Osteocyte (in vitro differentiated cells): ENCODE measurements around the gene PLEKHN1. TPM values are rescaled to one million over a fixed set of nuclear protein-coding genes. Genes with fewer than 3 reads are reported as not detected.
"Not testable (repeated sequence)": the region's sequence is repeated elsewhere in the genome, so short reads cannot be mapped to it uniquely, and the experiment has no call there.

Source experiments
- DNase-seq: peaks from one replicate; pipeline ENCODE4 v3.0.0; 2021; ENCODE audit warnings: mixed read lengths; ENCODE audit not compliant: unreplicated experiment; ENCODE audit errors: extremely low spot score
- H3K27ac Mint-ChIP-seq: one replicate; pipeline ENCODE4 v1.8.0; 2021; ENCODE audit warnings: mild to moderate bottlenecking, mixed read lengths; ENCODE audit not compliant: unreplicated experiment
- H3K27me3 Mint-ChIP-seq: one replicate; pipeline ENCODE4 v1.8.0; 2021; ENCODE audit warnings: mixed read lengths; ENCODE audit not compliant: unreplicated experiment
- H3K36me3 Mint-ChIP-seq: one replicate; pipeline ENCODE4 v1.8.0; 2021; ENCODE audit warnings: mixed read lengths; ENCODE audit not compliant: unreplicated experiment
- H3K4me1 Mint-ChIP-seq: one replicate; pipeline ENCODE4 v1.8.0; 2021; ENCODE audit warnings: mixed read lengths; ENCODE audit not compliant: unreplicated experiment
- H3K4me3 Mint-ChIP-seq: one replicate; pipeline ENCODE4 v1.8.0; 2021; ENCODE audit warnings: mild to moderate bottlenecking, moderate library complexity, mixed read lengths; ENCODE audit not compliant: unreplicated experiment
- H3K9me3 Mint-ChIP-seq: one replicate; pipeline ENCODE4 v1.8.0; 2021; ENCODE audit warnings: mixed read lengths; ENCODE audit not compliant: unreplicated experiment
- CTCF ChIP-seq: fragments of 200-600 bp; sonication (generic); IDR thresholded peaks from 2 replicates; pipeline ENCODE4 v1.5.0; 2021; ENCODE audit warnings: antibody characterized with exemption, mild to moderate bottlenecking, moderate library complexity
- total RNA-seq: library from RNA; stranded (reverse); gene quantifications from 2 replicates; pipeline ENCODE4 v1.2.1, GENCODE V29; 2021

PLEKHN1 gene
- total RNA-seq, 1 donor from 2014 or later = 0.21 TPM

- no peak for TF ChIP-seq CTCF
- DNase-seq = peak; percentile 93
These were observed 47.0 kb downstream of the PLEKHN1 start, which contains the start of gene ISG15 for GRCh38 chr1:1013105-1013921. Gene ISG15, plus strand, starts transcription at chr1:1013497. Its CDS starts 77 bp downstream, at chr1:1013574.

GRCh38 chr1:1013922-1014648, 47.8 kb downstream of the PLEKHN1 start:
- H3K27me3 Mint-ChIP-seq = no peaks in the 10 kb centered on the region
- no peak for TF ChIP-seq CTCF
- H3K27ac Mint-ChIP-seq = peak overlapping the region; percentile 94
- peak overlapping the region; percentile 82 for H3K4me3 Mint-ChIP-seq
- peaks cover 25% of the 10 kb centered on the region for H3K4me1 Mint-ChIP-seq
- DNase-seq = no peak
- peaks cover 3% of the 10 kb centered on the region for H3K36me3 Mint-ChIP-seq
- H3K9me3 Mint-ChIP-seq = no peaks in the 10 kb centered on the region

More at GRCh38 chr1:1013105-1013921, 47.0 kb downstream of the PLEKHN1 start, which contains the start of gene ISG15:
- H3K27me3 Mint-ChIP-seq = no peaks in the 10 kb centered on the region
- peak within 1 kb of the TSS; percentile 82 for H3K4me3 Mint-ChIP-seq
- peaks cover 5% of the 10 kb centered on the region for H3K36me3 Mint-ChIP-seq
- H3K9me3 Mint-ChIP-seq = no peaks in the 10 kb centered on the region
- peak within 1 kb of the TSS; percentile 94 for H3K27ac Mint-ChIP-seq
- peaks cover 24% of the 10 kb centered on the region for H3K4me1 Mint-ChIP-seq

GRCh38 chr1:1014799-1015681, 48.8 kb downstream of the PLEKHN1 start:
- no peaks in the 10 kb centered on the region for H3K9me3 Mint-ChIP-seq
- H3K4me1 Mint-ChIP-seq = peaks cover 26% of the 10 kb centered on the region
- H3K36me3 Mint-ChIP-seq = peaks cover 2% of the 10 kb centered on the region
- H3K27me3 Mint-ChIP-seq = no peaks in the 10 kb centered on the region
- H3K27ac Mint-ChIP-seq = peak overlapping the region; percentile 34
- peak; percentile 44 for TF ChIP-seq CTCF
- no peak overlapping the region for H3K4me3 Mint-ChIP-seq
- no peak for DNase-seq

- DNase-seq, H3K4me3 Mint-ChIP-seq, H3K27me3 Mint-ChIP-seq, H3K27ac Mint-ChIP-seq, H3K36me3 Mint-ChIP-seq, H3K9me3 Mint-ChIP-seq: not testable (repeated sequence)
- peaks cover 38% of the 10 kb centered on the region for H3K4me1 Mint-ChIP-seq
These were observed 51.4 kb downstream of the PLEKHN1 start for GRCh38 chr1:1017397-1018320.

GRCh38 chr1:1018321-1018685, 52.0 kb downstream of the PLEKHN1 start:
- not testable (repeated sequence) for H3K27ac Mint-ChIP-seq, H3K4me3 Mint-ChIP-seq, DNase-seq, H3K36me3 Mint-ChIP-seq, H3K27me3 Mint-ChIP-seq, H3K9me3 Mint-ChIP-seq
- peaks cover 38% of the 10 kb centered on the region for H3K4me1 Mint-ChIP-seq
